Neutrophil (primary cell): ENCODE results near the gene SSR1.
"Not testable (repeated sequence)": the region's sequence is repeated elsewhere in the genome, so short reads cannot be mapped to it uniquely, and the experiment has no call there.

Experiments used
- H3K27ac ChIP-seq: fragments of 200-600 bp; sonication (generic); 2 replicates; pipeline ENCODE4 v1.5.1; 2016; ENCODE audit warnings: mild to moderate bottlenecking, moderate library complexity
- H3K27me3 ChIP-seq: fragments of 200-600 bp; sonication (generic); 2 replicates; pipeline ENCODE4 v1.6.0; 2016; ENCODE audit warnings: mild to moderate bottlenecking
- H3K36me3 ChIP-seq: fragments of 200-600 bp; sonication (generic); 2 replicates; pipeline ENCODE4 v1.5.1; 2017
- H3K4me1 ChIP-seq, 2 experiments: fragments of 200-600 bp in 1 of 2; sonication (generic) in 1 of 2; 1 replicate in 1 of 2; 2 replicates in 1 of 2; pipeline versions ENCODE4 v1.5.1 to v1.6.1; 2013 to 2016; ENCODE audit warnings: low read depth in 1 of 2, low read length in 1 of 2, mild to moderate bottlenecking in 1 of 2, moderate library complexity in 1 of 2; ENCODE audit not compliant: control insufficient read depth in 1 of 2, insufficient read depth in 1 of 2
- H3K4me3 ChIP-seq, 2 experiments: fragments of 200-600 bp in 1 of 2; sonication (generic) in 1 of 2; 1 replicate in 1 of 2; 2 replicates in 1 of 2; pipeline ENCODE4 v1.5.1; 2013 to 2016; ENCODE audit warnings: low read depth in 1 of 2, low read length in 1 of 2, mild to moderate bottlenecking in 1 of 2, moderate library complexity in 1 of 2
- H3K9me3 ChIP-seq: fragments of 200-600 bp; sonication (generic); 2 replicates; pipeline ENCODE4 v1.5.1; 2016
- CTCF ChIP-seq: fragments of 200-600 bp; sonication (generic); IDR thresholded peaks from 2 replicates; pipeline ENCODE4 v1.5.1; 2016; ENCODE audit warnings: antibody characterized with exemption

The SSR1 gene

GRCh38 chr6:7312616-7313504 lies at the start of gene SSR1:
Gene SSR1, minus strand, starts transcription at chr6:7313199. Its CDS starts 79 bp downstream, at chr6:7313120.
- peaks cover 38 to 42% of the 10 kb centered on the region in 2 experiments for H3K4me1 ChIP-seq
- H3K4me3 ChIP-seq, result peak within 1 kb of the TSS; percentile 95
- TF ChIP-seq CTCF, result peak; percentile 45
- peaks cover 18% of the 10 kb centered on the region for H3K36me3 ChIP-seq
- H3K9me3 ChIP-seq, result no peaks in the 10 kb centered on the region
- H3K27ac ChIP-seq, result peak within 1 kb of the TSS; percentile 92
- H3K27me3 ChIP-seq, result no peaks in the 10 kb centered on the region

- H3K27ac ChIP-seq, result not testable (repeated sequence)
Observed at GRCh38 chr6:7351916-7352315, 38.9 kb upstream of the SSR1 start.

GRCh38 chr6:7350591-7350990 lies 37.6 kb upstream of the SSR1 start:
- not testable (repeated sequence) for H3K36me3 ChIP-seq, H3K4me3 ChIP-seq, H3K27ac ChIP-seq, H3K9me3 ChIP-seq, H3K4me1 ChIP-seq
- peaks cover 16% of the 10 kb centered on the region for H3K27me3 ChIP-seq

More at GRCh38 chr6:7351916-7352315, 38.9 kb upstream of the SSR1 start:
- not testable (repeated sequence) for H3K9me3 ChIP-seq, H3K36me3 ChIP-seq, H3K4me1 ChIP-seq, H3K4me3 ChIP-seq
- peaks cover 16% of the 10 kb centered on the region for H3K27me3 ChIP-seq

DNA sequence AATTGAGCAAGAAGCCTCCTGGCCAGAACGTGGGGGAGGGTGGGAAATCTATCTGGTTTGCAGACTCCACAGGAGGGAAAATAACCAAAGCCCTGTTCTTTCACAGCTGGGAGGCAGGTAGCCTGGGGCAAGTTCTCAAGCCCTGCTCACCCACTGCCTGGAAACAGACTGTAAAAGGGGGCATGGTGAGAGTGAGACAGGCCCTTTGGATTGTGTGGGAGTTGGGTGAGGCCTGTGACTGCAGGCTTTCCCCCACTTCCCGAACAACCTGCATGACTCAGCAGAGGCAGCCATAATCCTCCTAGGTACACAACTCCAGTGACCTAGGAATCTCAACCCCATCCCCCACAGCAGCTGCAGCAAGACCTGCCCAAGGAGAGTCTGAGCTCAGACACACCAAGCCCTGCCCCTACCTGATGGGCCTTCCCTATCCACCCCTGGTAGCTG lies 34.6 kb upstream of the SSR1 start:
- not testable (repeated sequence) for H3K36me3 ChIP-seq, H3K4me3 ChIP-seq, H3K9me3 ChIP-seq, H3K27me3 ChIP-seq, H3K4me1 ChIP-seq, H3K27ac ChIP-seq

DNA sequence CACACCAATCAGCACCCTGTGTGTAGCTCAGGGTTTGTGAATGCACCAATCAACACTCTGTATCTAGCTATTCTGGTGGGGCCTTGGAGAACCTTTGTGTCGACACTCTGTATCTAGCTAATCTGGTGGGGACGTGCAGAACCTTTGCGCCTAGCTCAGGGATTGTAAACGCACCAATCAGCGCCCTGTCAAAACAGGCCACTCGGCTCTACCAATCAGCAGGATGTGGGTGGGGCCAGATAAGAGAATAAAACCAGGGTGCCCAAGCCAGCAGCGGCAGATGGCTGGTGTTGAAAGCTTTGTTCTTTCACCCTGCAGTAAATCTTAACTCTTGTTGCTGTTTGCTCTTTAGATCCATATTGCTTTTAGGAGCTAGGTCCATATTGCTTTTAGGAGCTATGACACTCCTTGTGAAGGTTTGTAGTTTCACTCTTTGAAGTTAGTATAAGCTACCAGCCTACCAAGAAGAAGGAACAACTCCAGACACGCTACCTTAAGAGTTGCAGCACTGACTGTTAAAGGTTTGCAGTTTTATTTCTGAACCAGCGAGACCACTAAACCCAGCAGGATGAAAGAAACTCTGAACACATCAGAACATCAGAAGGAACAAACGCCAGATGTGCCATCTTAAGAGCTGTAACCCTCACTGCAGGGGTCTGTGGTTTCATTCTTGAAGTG lies 31.9 kb upstream of the SSR1 start:
- H3K9me3 ChIP-seq, H3K4me3 ChIP-seq, H3K36me3 ChIP-seq, H3K4me1 ChIP-seq, H3K27ac ChIP-seq, H3K27me3 ChIP-seq: not testable (repeated sequence)

DNA sequence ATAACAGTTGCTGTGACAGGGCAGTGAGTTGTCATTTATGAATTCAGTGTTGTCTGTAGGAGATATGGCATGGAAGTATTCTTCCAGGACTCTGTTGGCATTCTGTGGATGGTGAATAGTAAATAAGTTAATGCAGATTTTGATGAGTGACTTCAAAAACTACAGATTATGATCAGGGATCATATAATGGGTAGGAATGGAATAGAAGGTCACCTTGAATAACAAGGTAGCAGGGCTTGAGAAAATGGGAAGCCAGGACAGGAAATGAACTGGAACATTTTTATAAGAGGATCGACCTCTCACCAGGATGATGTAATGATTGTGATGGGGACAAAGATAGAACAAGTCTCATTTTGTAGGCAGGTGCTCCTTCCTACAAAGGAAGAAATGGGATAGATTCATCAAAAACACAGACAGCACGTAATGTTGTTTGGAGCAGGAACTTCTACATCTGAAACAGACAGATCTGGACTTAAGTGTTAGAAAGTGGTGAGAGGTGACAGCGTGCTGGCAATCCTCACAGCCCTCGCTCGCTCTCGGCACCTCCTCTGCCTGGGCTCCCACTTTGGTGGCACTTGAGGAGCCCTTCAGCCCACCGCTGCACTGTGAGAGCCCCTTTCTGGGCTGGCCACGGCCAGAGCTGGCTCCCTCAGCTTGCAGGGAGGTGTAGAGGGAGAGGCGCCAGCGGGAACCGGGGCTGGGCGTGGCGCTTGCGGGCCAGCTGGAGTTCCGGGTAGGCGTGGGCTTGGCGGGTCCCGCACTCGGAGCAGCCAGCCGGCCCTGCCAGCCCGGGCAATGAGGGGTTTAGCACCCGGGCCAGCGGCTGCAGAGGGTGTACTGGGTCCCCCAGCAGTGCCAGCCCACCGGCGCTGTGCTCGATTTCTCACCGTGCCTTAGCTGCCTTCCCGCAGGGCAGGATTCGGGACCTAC lies 30.8 kb upstream of the SSR1 start:
- H3K27me3 ChIP-seq, result no peaks in the 10 kb centered on the region
- H3K4me3 ChIP-seq, result no peak overlapping the region
- no peak overlapping the region for H3K27ac ChIP-seq
- TF ChIP-seq CTCF, result no peak
- no peaks in the 10 kb centered on the region for H3K9me3 ChIP-seq
- no peaks in the 10 kb centered on the region for H3K36me3 ChIP-seq
- peaks cover 0 to 4% of the 10 kb centered on the region in 2 experiments for H3K4me1 ChIP-seq

- TF ChIP-seq CTCF, result no peak
- no peaks in the 10 kb centered on the region for H3K9me3 ChIP-seq
Observed at GRCh38 chr6:7341989-7342742, 29.2 kb upstream of the SSR1 start.

More at GRCh38 chr6:7341989-7342742, 29.2 kb upstream of the SSR1 start:
- no peaks in the 10 kb centered on the region for H3K36me3 ChIP-seq
- no peak overlapping the region for H3K4me3 ChIP-seq
- H3K4me1 ChIP-seq, result peaks cover 0 to 4% of the 10 kb centered on the region in 2 experiments
- no peak overlapping the region for H3K27ac ChIP-seq
- H3K27me3 ChIP-seq, result no peaks in the 10 kb centered on the region
